Right ventricle myocardium superior (tissue), 1 donor: ENCODE results near the gene TBC1D1. TPM values are rescaled to one million over a fixed set of nuclear protein-coding genes. Genes with fewer than 3 reads are reported as not detected.

Source experiments
- ATAC-seq: fragments of 200-7000 bp; cut with Tn5 transposase; one replicate; pipeline ENCODE4 v1.9.1; 2020; ENCODE audit warnings: mild to moderate bottlenecking; ENCODE audit not compliant: poor library complexity
- DNase-seq: peaks from one replicate; pipeline ENCODE4 v3.0.0-alpha.2; 2020
- intact Hi-C: fragments of 100-400 bp; cut with DNase I; formaldehyde crosslinking; loops from one replicate; pipeline ENCODE4 v1.11.2; 2022
- total RNA-seq: library from RNA; stranded (reverse); fragmentation: NEBNext Ultra II Directional; extraction: Animal tissue kit (Norgen Biotek cat#: 25700); gene quantifications from one replicate; pipeline ENCODE4 v1.2.1, GENCODE V29; 2021
- donor health status: DM: no; HTN: yes; CAD: no; lungs with severe emphysema.

TBC1D1 gene
- total RNA-seq, 1 donor from 2014 or later = 125 TPM

- ATAC-seq (no peak), DNase-seq (no peak)
- intact Hi-C loops = no loop called here
These were observed 187.1 kb downstream of the TBC1D1 start for GRCh38 chr4:38077791-38078489.

- DNase-seq (no peak), ATAC-seq (peak; percentile 31)
- intact Hi-C loops = no loop called here
These were observed 187.9 kb downstream of the TBC1D1 start for GRCh38 chr4:38078590-38079421.

GRCh38 chr4:38080061-38080974 is 189.4 kb downstream of the TBC1D1 start:
- DNase-seq = no peak
- no peak for ATAC-seq
- intact Hi-C loops = no loop called here

GRCh38 chr4:38082021-38082420 is 191.1 kb downstream of the TBC1D1 start:
- ATAC-seq = no peak
- intact Hi-C loops = no loop called here
- DNase-seq = no peak

- intact Hi-C loops = no loop called here
- ATAC-seq = peak; percentile 37
- DNase-seq = no peak
These were observed 191.8 kb downstream of the TBC1D1 start for GRCh38 chr4:38082424-38083385.

- intact Hi-C loops = no loop called here
- ATAC-seq (peak; percentile 39), DNase-seq (no peak)
These were observed 194.2 kb downstream of the TBC1D1 start for GRCh38 chr4:38084877-38085711.

GRCh38 chr4:38085751-38086150 is 194.9 kb downstream of the TBC1D1 start:
- DNase-seq (no peak), ATAC-seq (no peak)
- intact Hi-C loops = no loop called here

- ATAC-seq = peak; percentile 21
- DNase-seq = no peak
- intact Hi-C loops = no loop called here
These were observed 195.4 kb downstream of the TBC1D1 start for GRCh38 chr4:38086151-38086848.

- no peak for DNase-seq
- no peak for ATAC-seq
- intact Hi-C loops = no loop called here
These were observed 196.0 kb downstream of the TBC1D1 start for GRCh38 chr4:38086849-38087226.

- intact Hi-C loops = no loop called here
- DNase-seq = no peak
- ATAC-seq = no peak
These were observed 197.4 kb downstream of the TBC1D1 start for GRCh38 chr4:38088321-38088720.

GRCh38 chr4:38089961-38090360 is 199.1 kb downstream of the TBC1D1 start:
- ATAC-seq (no peak), DNase-seq (no peak)
- intact Hi-C loops = no loop called here

GRCh38 chr4:38090455-38091246 is 199.8 kb downstream of the TBC1D1 start:
- DNase-seq (no peak), ATAC-seq (no peak)
- intact Hi-C loops = no loop called here

GRCh38 chr4:38091636-38092035 is 200.8 kb downstream of the TBC1D1 start:
- intact Hi-C loops = no loop called here
- ATAC-seq (no peak), DNase-seq (no peak)

- DNase-seq = no peak
- ATAC-seq = no peak
- intact Hi-C loops = no loop called here
These were observed 201.8 kb downstream of the TBC1D1 start for GRCh38 chr4:38092701-38093100.

- intact Hi-C loops = no loop called here
- ATAC-seq = peak; percentile 20
- DNase-seq = no peak
These were observed 203.5 kb downstream of the TBC1D1 start for GRCh38 chr4:38094419-38094818.

- DNase-seq (no peak), ATAC-seq (no peak)
- intact Hi-C loops = no loop called here
These were observed 204.8 kb downstream of the TBC1D1 start for GRCh38 chr4:38095691-38096090.
